ENCODE data around the gene NSUN7. TPM values are rescaled to one million over a fixed set of nuclear protein-coding genes. Genes with fewer than 3 reads are reported as not detected.

Gene NSUN7
- total RNA-seq, 1 experiment from 2014 or later: 1.1 TPM

DNA sequence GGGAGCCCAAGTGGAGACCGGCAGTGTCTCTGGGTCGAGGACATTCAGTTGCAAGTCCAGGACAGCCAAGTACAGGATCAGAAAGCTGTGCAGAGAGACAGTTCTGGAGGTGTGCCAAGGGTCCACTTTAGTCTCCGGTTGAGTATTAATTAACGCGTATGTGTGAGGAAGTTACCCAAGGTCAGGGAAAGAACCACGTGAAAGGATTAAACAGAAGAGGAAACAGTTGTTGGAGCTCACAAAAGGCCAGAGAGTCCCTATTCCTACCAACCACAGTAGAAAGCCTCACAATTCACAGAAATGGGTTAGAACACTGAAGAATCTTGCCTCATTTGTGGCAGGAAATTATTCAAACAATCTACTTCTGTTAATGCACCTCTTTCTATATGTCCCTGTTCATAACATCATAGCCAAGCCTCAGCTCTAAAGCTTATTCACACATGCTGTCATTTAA, 17.9 kb upstream of the NSUN7 start:
- Histone ChIP-seq H3K27me3 (ENCODE audit: control insufficient read depth, insufficient read depth, low read length) (no peaks in the 10 kb centered on the region; the same call in 1 of the 2 replicates), H3K4me1 (ENCODE audit: control insufficient read depth, insufficient read depth, low read length) (no peaks in the 10 kb centered on the region), H3K4me3 (ENCODE audit: low read depth in 2 of 2, low read length in 2 of 2) (no peak overlapping the region), H3K9me3 (ENCODE audit: control insufficient read depth, insufficient read depth, low read depth, low read length) (no peaks in the 10 kb centered on the region), H3K27ac (ENCODE audit: low read length) (no peak overlapping the region), H3K36me3 (ENCODE audit: control insufficient read depth, insufficient read depth, low read length) (no peaks in the 10 kb centered on the region)
- intact Hi-C loops (cut with micrococcal nuclease; ENCODE audit: unreplicated experiment): no loop called here
- POLR2A ChIA-PET: no interaction called here
- in situ Hi-C loops (cut with HindIII; ENCODE audit: low pct_unique_long_range_greater_than_20kb, low sequenced_read_pairs): no loop called here
- DNase-seq (ENCODE audit: low read depth, low spot score) (no peak), ATAC-seq (no peak)
- TF ChIP-seq, protein P1, sequence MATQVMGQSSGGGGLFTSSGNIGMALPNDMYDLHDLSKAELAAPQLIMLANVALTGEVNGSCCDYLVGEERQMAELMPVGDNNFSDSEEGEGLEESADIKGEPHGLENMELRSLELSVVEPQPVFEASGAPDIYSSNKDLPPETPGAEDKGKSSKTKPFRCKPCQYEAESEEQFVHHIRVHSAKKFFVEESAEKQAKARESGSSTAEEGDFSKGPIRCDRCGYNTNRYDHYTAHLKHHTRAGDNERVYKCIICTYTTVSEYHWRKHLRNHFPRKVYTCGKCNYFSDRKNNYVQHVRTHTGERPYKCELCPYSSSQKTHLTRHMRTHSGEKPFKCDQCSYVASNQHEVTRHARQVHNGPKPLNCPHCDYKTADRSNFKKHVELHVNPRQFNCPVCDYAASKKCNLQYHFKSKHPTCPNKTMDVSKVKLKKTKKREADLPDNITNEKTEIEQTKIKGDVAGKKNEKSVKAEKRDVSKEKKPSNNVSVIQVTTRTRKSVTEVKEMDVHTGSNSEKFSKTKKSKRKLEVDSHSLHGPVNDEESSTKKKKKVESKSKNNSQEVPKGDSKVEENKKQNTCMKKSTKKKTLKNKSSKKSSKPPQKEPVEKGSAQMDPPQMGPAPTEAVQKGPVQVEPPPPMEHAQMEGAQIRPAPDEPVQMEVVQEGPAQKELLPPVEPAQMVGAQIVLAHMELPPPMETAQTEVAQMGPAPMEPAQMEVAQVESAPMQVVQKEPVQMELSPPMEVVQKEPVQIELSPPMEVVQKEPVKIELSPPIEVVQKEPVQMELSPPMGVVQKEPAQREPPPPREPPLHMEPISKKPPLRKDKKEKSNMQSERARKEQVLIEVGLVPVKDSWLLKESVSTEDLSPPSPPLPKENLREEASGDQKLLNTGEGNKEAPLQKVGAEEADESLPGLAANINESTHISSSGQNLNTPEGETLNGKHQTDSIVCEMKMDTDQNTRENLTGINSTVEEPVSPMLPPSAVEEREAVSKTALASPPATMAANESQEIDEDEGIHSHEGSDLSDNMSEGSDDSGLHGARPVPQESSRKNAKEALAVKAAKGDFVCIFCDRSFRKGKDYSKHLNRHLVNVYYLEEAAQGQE (IDR thresholded peaks at IDR 0.05; ENCODE audit: insufficient read depth in 1 of 2, low read depth in 2 of 2, low read length in 1 of 2): no peak
- no peak for TF ChIP-seq SIN3A (IDR thresholded peaks at IDR 0.05; ENCODE audit: borderline replicate concordance, insufficient read depth, low read depth, low read length)
- CTCF ChIA-PET: no interaction called here
- no TSS peak for BruUV-seq (replicated peaks)

GRCh38 chr4:40733752-40734151, 16.0 kb upstream of the NSUN7 start:
- POLR2A ChIA-PET: interaction anchor here (0.6 to 0.7 kb wide), 2 partner anchors 10 to 96 kb away, joined by 4 to 7 read pairs; no protein-coding TSS in a partner anchor
- Histone ChIP-seq H3K9me3 (ENCODE audit: control insufficient read depth, insufficient read depth, low read depth, low read length) (no peaks in the 10 kb centered on the region), H3K36me3 (ENCODE audit: control insufficient read depth, insufficient read depth, low read length) (no peaks in the 10 kb centered on the region), H3K4me1 (ENCODE audit: control insufficient read depth, insufficient read depth, low read length) (no peaks in the 10 kb centered on the region), H3K27me3 (ENCODE audit: control insufficient read depth, insufficient read depth, low read length) (no peaks in the 10 kb centered on the region), H3K27ac (ENCODE audit: low read length) (no peak overlapping the region), H3K4me3 (ENCODE audit: low read depth in 2 of 2, low read length in 2 of 2) (no peak overlapping the region)
- no TSS peak for BruUV-seq (replicated peaks)
- ATAC-seq (no peak), DNase-seq (ENCODE audit: low read depth, low spot score) (no peak)
- in situ Hi-C loops (cut with HindIII; ENCODE audit: low pct_unique_long_range_greater_than_20kb, low sequenced_read_pairs): no loop called here
- TF ChIP-seq TCF7L2 (IDR thresholded peaks at IDR 0.05; ENCODE audit: low read depth, low read length) (no peak), POLR2AphosphoS5 (IDR thresholded peaks at IDR 0.05; ENCODE audit: low read depth, low read length) (no peak), SIN3A (IDR thresholded peaks at IDR 0.05; ENCODE audit: borderline replicate concordance, insufficient read depth, low read depth, low read length) (no peak), CTCF (IDR thresholded peaks at IDR 0.05) (no peak)
- TF ChIP-seq, protein P1 (IDR thresholded peaks at IDR 0.05; ENCODE audit: insufficient read depth in 1 of 2, low read depth in 2 of 2, low read length in 1 of 2): no peak
- intact Hi-C loops (cut with micrococcal nuclease; ENCODE audit: unreplicated experiment): no loop called here
- CTCF ChIA-PET: no interaction called here

All from Panc1 (cell line).